HepG2 (cell line): ENCODE results near the gene CIART. TPM values are rescaled to one million over a fixed set of nuclear protein-coding genes. Genes with fewer than 3 reads are reported as not detected.

ENCODE experiments used
- FOXJ3 ChIP-seq: sonication (generic); formaldehyde crosslinking; IDR thresholded peaks from 2 replicates; pipeline ENCODE4 v1.4.0; 2020; ENCODE audit warnings: missing genetic modification reagents, mild to moderate bottlenecking, borderline replicate concordance
- GATAD2A ChIP-seq: IDR thresholded peaks from 2 replicates; pipeline ENCODE4 v1.6.1; 2016
- KLF16 ChIP-seq, 2 experiments: sonication (generic) in 1 of 2; formaldehyde crosslinking in 1 of 2; IDR thresholded peaks; 2 replicates each; pipeline versions ENCODE4 v1.6.1 to v1.8.0; 2016 to 2023; ENCODE audit warnings: missing genetic modification reagents in 2 of 2, missing compliant biosample characterization in 1 of 2
- POGZ ChIP-seq: sonication (generic); formaldehyde crosslinking; IDR thresholded peaks from 2 replicates; pipeline ENCODE4 v1.4.0; 2020; ENCODE audit warnings: mild to moderate bottlenecking, missing genetic modification reagents
- SOX13 ChIP-seq, 3 experiments: fragments of 450-650 bp in 1 of 3; sonication (generic) in 1 of 3; formaldehyde crosslinking in 1 of 3; IDR thresholded peaks in 2 of 3; conservative IDR thresholded peaks in 1 of 3; 2 replicates each; pipeline versions ENCODE4 v1.5.0 to v1.6.1; 2016 to 2020; ENCODE audit warnings: antibody characterized with exemption in 1 of 3, mild to moderate bottlenecking in 1 of 3, missing compliant biosample characterization in 1 of 3, missing genetic modification reagents in 1 of 3, moderate library complexity in 1 of 3
- SRF ChIP-seq: IDR thresholded peaks from 2 replicates; pipeline ENCODE4 v1.6.1; 2011; ENCODE audit warnings: mild to moderate bottlenecking, low read depth, low read length, moderate library complexity
- ZFP36L2 ChIP-seq: sonication (generic); formaldehyde crosslinking; IDR thresholded peaks from 2 replicates; pipeline ENCODE4 v1.4.0; 2020; ENCODE audit warnings: missing genetic modification reagents
- ZMYM3 ChIP-seq: sonication (generic); formaldehyde crosslinking; IDR thresholded peaks from 2 replicates; pipeline ENCODE4 v1.5.1; 2020; ENCODE audit warnings: mild to moderate bottlenecking, missing genetic modification reagents
- ZNF678 ChIP-seq: sonication (generic); formaldehyde crosslinking; IDR thresholded peaks from 2 replicates; pipeline ENCODE4 v1.4.0; 2020; ENCODE audit warnings: mild to moderate bottlenecking, missing genetic modification reagents
- ZNF713 ChIP-seq: sonication (generic); formaldehyde crosslinking; IDR thresholded peaks from 2 replicates; pipeline ENCODE4 v1.4.0; 2020; ENCODE audit warnings: mild to moderate bottlenecking, missing genetic modification reagents
- polyA plus RNA-seq, 8 experiments: library from polyadenylated mRNA; depleted of rRNA in 3 of 8; stranded (reverse) in 7 of 8; unstranded in 1 of 8; fragments of >200 nt; fragmentation: Illumina TruSeq in 4 of 8; extraction: Trizol in 4 of 8; gene quantifications; 2 replicates each; pipeline versions ENCODE4 v1.2.1 to v1.2.3, GENCODE V29; 2011 to 2016; ENCODE audit warnings: low read depth in 4 of 8, missing spikeins in 1 of 8, mixed read lengths in 1 of 8; ENCODE audit not compliant: insufficient read depth in 1 of 8
- total RNA-seq, 5 experiments: library from RNA; depleted of rRNA; stranded (reverse); fragments of >200 nt; fragmentation: Illumina TruSeq; extraction: Trizol; gene quantifications; 2 replicates each; pipeline ENCODE4 v1.2.3, GENCODE V29; 2016; ENCODE audit warnings: low read depth in 1 of 5
- TF ChIP-seq, protein P1 (sequence below): sonication (generic); formaldehyde crosslinking; IDR thresholded peaks from 2 replicates; pipeline ENCODE4 v1.8.1; 2023; ENCODE audit warnings: mild to moderate bottlenecking, missing genetic modification reagents, borderline replicate concordance
- TF ChIP-seq, protein P2 (sequence below): sonication (generic); formaldehyde crosslinking; IDR thresholded peaks from 2 replicates; pipeline ENCODE4 v1.5.0; 2020; ENCODE audit warnings: mild to moderate bottlenecking, missing genetic modification reagents
- TF ChIP-seq, protein P3 (sequence below): sonication (generic); formaldehyde crosslinking; IDR thresholded peaks from 2 replicates; pipeline ENCODE4 v1.8.1; 2023; ENCODE audit warnings: missing genetic modification reagents, inconsistent platforms, borderline replicate concordance
- TF ChIP-seq, protein P4 (sequence below): IDR thresholded peaks from 2 replicates; pipeline ENCODE4 v1.6.1; 2016; ENCODE audit warnings: low read depth, missing genetic modification reagents, missing compliant biosample characterization
- TF ChIP-seq, protein P5 (sequence below): IDR thresholded peaks from 2 replicates; pipeline ENCODE4 v1.6.1; 2016
- TF ChIP-seq, protein P6 (sequence below): IDR thresholded peaks from 2 replicates; pipeline ENCODE4 v1.6.1; 2016; ENCODE audit warnings: control low read depth

The CIART gene
- total and polyA plus RNA-seq, 2 of the 13 experiments (the other 11 are each of a cell fraction or from before 2014, with no cell fraction given): 0.58 TPM; not detected in 1

DNA sequence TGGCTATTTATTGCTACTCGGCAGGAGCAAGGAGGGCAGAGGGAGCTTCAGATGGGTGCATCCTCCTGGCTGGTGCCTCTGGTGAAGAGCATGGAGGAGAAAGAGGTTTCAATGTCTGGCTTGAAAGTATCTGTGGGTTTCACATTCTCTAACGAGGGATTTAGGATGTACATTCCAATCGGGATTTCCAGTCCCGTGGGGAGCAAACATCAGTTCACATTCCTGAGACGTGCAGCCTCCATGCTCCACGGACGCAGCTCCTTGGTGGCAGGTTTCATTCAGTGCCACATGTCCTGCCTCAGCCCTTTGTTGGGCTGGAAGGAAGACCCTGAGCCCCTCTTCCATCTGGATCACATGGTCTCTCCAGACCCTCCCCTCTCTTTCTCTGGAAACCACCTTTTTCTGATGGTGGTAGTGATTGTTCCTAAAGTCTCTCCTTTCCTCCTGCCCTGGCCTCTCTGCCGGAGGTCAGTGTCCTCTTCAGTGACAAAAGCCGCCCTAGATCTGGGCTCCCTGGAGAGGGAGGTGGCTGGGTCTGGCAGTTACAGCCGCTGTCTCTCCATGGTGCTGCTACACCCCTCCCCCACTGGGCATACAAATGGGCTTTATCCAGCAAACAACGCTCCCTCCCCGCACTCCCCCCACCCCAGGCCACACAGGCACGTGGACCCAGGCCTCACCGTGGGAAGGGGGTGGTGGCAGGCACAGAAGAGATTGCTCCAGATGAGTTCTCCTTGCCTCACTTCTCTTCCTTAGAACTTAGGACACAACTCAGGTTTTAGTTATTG is 25.6 kb upstream of the CIART start (continued):
- TF ChIP-seq POGZ (CRISPR knock-in tag) (no peak), FOXJ3 (CRISPR knock-in tag) (no peak), ZFP36L2 (CRISPR knock-in tag) (no peak), GATAD2A (CRISPR knock-in tag) (no peak), SOX13 (IDR thresholded peaks at IDR 0.05) (no peak), SOX13 (CRISPR knock-in tag; conservative IDR thresholded peaks at IDR 0.05 in 1 of 2, IDR thresholded peaks at IDR 0.05 in 1 of 2) (no peak), SRF (no peak), KLF16 (CRISPR knock-in tag; IDR thresholded peaks at IDR 0.05) (no peak), ZNF678 (CRISPR knock-in tag) (no peak), ZNF713 (CRISPR knock-in tag) (no peak), ZMYM3 (peak; percentile 27; the same call in 1 of the 2 replicates)
- TF ChIP-seq, protein P1, sequence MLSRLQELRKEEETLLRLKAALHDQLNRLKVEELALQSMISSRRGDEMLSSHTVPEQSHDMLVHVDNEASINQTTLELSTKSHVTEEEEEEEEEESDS (CRISPR knock-in tag): no peak
- TF ChIP-seq, protein P2, sequence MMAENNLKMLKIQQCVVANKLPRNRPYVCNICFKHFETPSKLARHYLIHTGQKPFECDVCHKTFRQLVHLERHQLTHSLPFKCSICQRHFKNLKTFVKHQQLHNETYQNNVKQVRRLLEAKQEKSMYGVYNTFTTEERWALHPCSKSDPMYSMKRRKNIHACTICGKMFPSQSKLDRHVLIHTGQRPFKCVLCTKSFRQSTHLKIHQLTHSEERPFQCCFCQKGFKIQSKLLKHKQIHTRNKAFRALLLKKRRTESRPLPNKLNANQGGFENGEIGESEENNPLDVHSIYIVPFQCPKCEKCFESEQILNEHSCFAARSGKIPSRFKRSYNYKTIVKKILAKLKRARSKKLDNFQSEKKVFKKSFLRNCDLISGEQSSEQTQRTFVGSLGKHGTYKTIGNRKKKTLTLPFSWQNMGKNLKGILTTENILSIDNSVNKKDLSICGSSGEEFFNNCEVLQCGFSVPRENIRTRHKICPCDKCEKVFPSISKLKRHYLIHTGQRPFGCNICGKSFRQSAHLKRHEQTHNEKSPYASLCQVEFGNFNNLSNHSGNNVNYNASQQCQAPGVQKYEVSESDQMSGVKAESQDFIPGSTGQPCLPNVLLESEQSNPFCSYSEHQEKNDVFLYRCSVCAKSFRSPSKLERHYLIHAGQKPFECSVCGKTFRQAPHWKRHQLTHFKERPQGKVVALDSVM (CRISPR knock-in tag): no peak
- TF ChIP-seq, protein P3, sequence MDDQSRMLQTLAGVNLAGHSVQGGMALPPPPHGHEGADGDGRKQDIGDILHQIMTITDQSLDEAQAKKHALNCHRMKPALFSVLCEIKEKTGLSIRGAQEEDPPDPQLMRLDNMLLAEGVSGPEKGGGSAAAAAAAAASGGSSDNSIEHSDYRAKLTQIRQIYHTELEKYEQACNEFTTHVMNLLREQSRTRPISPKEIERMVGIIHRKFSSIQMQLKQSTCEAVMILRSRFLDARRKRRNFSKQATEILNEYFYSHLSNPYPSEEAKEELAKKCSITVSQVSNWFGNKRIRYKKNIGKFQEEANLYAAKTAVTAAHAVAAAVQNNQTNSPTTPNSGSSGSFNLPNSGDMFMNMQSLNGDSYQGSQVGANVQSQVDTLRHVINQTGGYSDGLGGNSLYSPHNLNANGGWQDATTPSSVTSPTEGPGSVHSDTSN: no peak
- TF ChIP-seq, protein P4, sequence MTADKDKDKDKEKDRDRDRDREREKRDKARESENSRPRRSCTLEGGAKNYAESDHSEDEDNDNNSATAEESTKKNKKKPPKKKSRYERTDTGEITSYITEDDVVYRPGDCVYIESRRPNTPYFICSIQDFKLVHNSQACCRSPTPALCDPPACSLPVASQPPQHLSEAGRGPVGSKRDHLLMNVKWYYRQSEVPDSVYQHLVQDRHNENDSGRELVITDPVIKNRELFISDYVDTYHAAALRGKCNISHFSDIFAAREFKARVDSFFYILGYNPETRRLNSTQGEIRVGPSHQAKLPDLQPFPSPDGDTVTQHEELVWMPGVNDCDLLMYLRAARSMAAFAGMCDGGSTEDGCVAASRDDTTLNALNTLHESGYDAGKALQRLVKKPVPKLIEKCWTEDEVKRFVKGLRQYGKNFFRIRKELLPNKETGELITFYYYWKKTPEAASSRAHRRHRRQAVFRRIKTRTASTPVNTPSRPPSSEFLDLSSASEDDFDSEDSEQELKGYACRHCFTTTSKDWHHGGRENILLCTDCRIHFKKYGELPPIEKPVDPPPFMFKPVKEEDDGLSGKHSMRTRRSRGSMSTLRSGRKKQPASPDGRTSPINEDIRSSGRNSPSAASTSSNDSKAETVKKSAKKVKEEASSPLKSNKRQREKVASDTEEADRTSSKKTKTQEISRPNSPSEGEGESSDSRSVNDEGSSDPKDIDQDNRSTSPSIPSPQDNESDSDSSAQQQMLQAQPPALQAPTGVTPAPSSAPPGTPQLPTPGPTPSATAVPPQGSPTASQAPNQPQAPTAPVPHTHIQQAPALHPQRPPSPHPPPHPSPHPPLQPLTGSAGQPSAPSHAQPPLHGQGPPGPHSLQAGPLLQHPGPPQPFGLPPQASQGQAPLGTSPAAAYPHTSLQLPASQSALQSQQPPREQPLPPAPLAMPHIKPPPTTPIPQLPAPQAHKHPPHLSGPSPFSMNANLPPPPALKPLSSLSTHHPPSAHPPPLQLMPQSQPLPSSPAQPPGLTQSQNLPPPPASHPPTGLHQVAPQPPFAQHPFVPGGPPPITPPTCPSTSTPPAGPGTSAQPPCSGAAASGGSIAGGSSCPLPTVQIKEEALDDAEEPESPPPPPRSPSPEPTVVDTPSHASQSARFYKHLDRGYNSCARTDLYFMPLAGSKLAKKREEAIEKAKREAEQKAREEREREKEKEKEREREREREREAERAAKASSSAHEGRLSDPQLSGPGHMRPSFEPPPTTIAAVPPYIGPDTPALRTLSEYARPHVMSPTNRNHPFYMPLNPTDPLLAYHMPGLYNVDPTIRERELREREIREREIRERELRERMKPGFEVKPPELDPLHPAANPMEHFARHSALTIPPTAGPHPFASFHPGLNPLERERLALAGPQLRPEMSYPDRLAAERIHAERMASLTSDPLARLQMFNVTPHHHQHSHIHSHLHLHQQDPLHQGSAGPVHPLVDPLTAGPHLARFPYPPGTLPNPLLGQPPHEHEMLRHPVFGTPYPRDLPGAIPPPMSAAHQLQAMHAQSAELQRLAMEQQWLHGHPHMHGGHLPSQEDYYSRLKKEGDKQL (CRISPR knock-in tag): no peak
- TF ChIP-seq, protein P5, sequence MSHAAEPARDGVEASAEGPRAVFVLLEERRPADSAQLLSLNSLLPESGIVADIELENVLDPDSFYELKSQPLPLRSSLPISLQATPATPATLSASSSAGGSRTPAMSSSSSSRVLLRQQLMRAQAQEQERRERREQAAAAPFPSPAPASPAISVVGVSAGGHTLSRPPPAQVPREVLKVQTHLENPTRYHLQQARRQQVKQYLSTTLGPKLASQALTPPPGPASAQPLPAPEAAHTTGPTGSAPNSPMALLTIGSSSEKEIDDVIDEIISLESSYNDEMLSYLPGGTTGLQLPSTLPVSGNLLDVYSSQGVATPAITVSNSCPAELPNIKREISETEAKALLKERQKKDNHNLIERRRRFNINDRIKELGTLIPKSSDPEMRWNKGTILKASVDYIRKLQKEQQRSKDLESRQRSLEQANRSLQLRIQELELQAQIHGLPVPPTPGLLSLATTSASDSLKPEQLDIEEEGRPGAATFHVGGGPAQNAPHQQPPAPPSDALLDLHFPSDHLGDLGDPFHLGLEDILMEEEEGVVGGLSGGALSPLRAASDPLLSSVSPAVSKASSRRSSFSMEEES: no peak
- TF ChIP-seq, protein P6, sequence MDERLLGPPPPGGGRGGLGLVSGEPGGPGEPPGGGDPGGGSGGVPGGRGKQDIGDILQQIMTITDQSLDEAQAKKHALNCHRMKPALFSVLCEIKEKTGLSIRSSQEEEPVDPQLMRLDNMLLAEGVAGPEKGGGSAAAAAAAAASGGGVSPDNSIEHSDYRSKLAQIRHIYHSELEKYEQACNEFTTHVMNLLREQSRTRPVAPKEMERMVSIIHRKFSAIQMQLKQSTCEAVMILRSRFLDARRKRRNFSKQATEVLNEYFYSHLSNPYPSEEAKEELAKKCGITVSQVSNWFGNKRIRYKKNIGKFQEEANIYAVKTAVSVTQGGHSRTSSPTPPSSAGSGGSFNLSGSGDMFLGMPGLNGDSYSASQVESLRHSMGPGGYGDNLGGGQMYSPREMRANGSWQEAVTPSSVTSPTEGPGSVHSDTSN (CRISPR knock-in tag): no peak
